ENCODE results near the gene RHOT1.

RHOT1 gene

DNA sequence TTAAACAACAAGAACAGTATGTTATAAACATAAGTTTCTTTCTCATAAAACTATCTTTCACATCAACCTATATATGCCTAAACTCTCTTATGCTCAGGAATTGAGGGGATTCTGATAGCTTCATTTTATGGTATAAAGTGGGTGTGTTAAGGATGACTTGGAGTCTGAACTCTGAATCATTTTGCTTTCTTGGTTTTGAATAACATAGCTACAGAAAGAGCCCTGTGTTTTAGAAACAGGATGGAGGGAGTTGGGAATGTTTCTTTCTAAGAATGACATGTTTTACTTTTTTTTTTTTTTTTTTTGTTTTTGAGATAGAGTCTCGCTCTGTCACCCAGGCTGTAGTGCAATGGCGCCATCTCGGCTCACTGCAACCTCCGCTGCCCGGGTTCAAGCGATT lies 50.1 kb downstream of the RHOT1 start:
- no peaks in the 10 kb centered on the region for H3K9me3 Mint-ChIP-seq
- H3K4me1 Mint-ChIP-seq = peaks cover 3% of the 10 kb centered on the region
- no peak overlapping the region for H3K4me3 Mint-ChIP-seq
- no peaks in the 10 kb centered on the region for H3K27me3 Mint-ChIP-seq
- no peak overlapping the region for H3K27ac Mint-ChIP-seq
- peaks cover 19% of the 10 kb centered on the region for H3K36me3 Mint-ChIP-seq
- DNase-seq = no peak
- CTCF ChIA-PET = no interaction called here

DNA sequence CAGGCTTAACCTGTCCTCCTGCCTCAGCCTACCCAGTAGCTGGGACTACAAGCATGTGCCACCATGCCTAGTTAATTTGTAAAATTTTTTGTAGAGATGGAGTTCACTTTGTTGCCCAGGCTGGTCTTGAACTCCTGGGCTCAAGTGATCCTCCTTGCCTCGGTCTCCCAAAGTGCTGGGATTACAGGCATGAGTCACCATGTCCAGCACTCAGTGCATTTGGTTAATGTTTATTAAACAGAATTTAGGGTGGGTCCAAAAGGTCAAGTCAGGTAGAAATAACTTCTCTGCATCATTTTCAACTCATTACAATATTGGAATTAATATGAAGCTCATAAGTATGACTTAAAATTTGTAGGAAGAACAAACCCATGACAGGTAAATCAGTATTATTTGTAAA lies 55.7 kb downstream of the RHOT1 start:
- DNase-seq = no peak
- no peaks in the 10 kb centered on the region for H3K27me3 Mint-ChIP-seq
- H3K4me1 Mint-ChIP-seq = peaks cover 3% of the 10 kb centered on the region
- H3K4me3 Mint-ChIP-seq = no peak overlapping the region
- no peak overlapping the region for H3K27ac Mint-ChIP-seq
- H3K9me3 Mint-ChIP-seq = no peaks in the 10 kb centered on the region
- CTCF ChIA-PET = no interaction called here
- peaks cover 35% of the 10 kb centered on the region for H3K36me3 Mint-ChIP-seq

DNA sequence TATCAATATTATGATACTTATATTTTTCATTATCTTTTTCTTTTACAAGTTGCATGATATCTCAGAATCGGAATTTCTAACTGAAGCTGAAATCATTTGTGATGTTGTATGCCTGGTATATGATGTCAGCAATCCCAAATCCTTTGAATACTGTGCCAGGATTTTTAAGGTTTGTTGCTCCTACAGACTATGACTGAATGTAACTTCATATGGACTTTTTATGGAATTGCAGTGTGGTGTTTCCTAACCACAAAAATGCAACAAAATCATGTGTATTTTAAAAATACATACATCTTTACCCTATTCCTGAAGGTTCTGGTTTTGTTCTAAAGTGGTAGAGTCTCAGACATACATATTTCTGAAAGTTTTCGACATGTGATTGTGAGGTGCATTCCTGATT lies 64.6 kb downstream of the RHOT1 start:
- Mint-ChIP-seq H3K9me3 (no peaks in the 10 kb centered on the region), H3K4me1 (no peaks in the 10 kb centered on the region)
- CTCF ChIA-PET = interaction anchor here (0.8 kb wide), 1 partner anchor 10 kb away, joined by 3 read pairs; no protein-coding TSS in a partner anchor

DNA sequence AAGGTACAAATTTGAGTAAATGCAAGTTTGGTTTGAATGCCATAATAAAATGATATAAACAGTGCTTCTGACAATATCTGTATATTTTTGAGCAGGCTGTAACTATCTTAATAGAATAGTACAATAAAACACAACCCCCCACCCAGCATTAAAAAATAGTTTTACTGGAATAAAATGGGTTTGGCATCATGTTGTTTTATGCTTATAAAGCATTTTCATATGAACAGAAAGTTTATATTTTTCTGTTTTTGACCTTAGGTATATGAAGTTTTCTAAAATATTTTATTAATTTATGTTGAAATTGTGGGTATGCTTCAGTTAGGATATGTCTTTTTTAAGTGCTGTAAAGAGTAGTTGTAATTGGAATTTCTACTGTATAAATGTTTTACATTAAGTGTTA lies 66.1 kb downstream of the RHOT1 start:
- Mint-ChIP-seq H3K4me3 (no peak overlapping the region), H3K4me1 (no peaks in the 10 kb centered on the region), H3K9me3 (no peaks in the 10 kb centered on the region), H3K27me3 (no peaks in the 10 kb centered on the region), H3K36me3 (peaks cover 25% of the 10 kb centered on the region), H3K27ac (no peak overlapping the region)
- CTCF ChIA-PET = no interaction called here
- no peak for DNase-seq

More for the DNA sequence above, 64.6 kb downstream of the RHOT1 start:
- H3K4me3 Mint-ChIP-seq = no peak overlapping the region
- H3K36me3 Mint-ChIP-seq = peaks cover 26% of the 10 kb centered on the region
- no peak for DNase-seq
- H3K27ac Mint-ChIP-seq = no peak overlapping the region
- no peaks in the 10 kb centered on the region for H3K27me3 Mint-ChIP-seq

DNA sequence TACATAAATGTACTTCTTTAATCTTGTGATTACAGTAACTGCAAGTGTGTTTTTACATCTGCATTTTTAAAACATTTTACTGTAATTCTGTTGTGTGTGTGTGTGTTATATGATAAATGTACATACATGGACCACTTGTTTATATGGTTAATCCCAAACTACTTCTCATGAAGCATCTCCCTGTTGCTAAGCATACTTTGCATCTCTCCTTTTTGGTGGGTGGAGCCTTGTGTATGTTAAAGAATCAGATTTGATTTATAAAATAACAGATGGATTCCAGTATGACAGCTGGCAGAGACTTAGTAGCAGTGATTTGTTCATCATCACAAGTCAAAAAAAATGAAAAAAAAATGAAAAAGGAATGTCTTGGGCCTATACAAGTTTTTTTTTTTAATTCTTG lies 67.3 kb downstream of the RHOT1 start:
- Mint-ChIP-seq H3K27me3 (no peaks in the 10 kb centered on the region), H3K4me1 (no peaks in the 10 kb centered on the region), H3K4me3 (no peak overlapping the region), H3K36me3 (peaks cover 24% of the 10 kb centered on the region), H3K27ac (no peak overlapping the region), H3K9me3 (no peaks in the 10 kb centered on the region)
- CTCF ChIA-PET = no interaction called here
- DNase-seq = no peak

DNA sequence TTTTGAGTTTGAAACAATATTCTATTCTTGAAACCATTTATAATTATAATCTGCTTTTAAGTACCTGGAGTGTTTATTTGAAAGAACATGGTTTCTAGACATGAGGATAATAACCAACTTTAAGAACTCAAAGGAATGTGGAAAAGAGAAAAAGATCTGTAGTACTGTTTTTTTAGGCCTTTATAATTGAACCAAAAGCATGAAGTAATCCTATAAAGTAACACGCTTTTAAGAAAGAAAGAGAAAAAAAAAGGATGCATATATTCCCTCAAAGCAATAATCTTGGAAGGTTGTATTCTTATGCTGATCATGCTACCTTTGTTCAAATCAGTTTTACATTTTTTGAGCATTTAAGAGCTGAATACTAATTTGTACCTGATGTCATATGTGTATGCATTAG lies 69.4 kb downstream of the RHOT1 start:
- H3K9me3 Mint-ChIP-seq = no peaks in the 10 kb centered on the region
- H3K36me3 Mint-ChIP-seq = peaks cover 20% of the 10 kb centered on the region
- no peaks in the 10 kb centered on the region for H3K27me3 Mint-ChIP-seq
- CTCF ChIA-PET = no interaction called here
- H3K4me3 Mint-ChIP-seq = no peak overlapping the region
- DNase-seq = no peak
- no peak overlapping the region for H3K27ac Mint-ChIP-seq
- H3K4me1 Mint-ChIP-seq = no peaks in the 10 kb centered on the region

DNA sequence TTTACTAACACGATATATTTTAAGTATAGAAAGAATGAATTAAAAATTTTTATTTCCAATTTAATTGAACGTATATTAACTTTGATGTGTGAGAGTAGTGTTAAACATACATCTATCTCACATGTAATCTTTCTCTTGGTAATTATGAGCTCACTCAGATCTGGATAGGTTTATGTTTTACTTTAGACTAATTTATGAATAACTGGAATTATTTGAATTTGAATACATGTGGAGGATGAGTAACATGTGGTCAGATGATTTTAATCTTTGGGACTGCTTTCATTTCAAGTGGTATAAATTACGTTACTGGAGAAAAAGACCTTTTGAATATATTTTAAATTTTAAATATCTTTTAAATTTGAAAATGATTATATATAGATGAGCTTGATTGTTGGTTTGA lies 73.4 kb downstream of the RHOT1 start:
- Mint-ChIP-seq H3K4me1 (peaks cover 7% of the 10 kb centered on the region), H3K27me3 (no peaks in the 10 kb centered on the region), H3K36me3 (peaks cover 11% of the 10 kb centered on the region), H3K27ac (no peak overlapping the region), H3K4me3 (no peak overlapping the region), H3K9me3 (no peaks in the 10 kb centered on the region)
- CTCF ChIA-PET = interaction anchor here (1.0 kb wide), 1 partner anchor 12 kb away, joined by 3 read pairs; no protein-coding TSS in a partner anchor
- no peak for DNase-seq

DNA sequence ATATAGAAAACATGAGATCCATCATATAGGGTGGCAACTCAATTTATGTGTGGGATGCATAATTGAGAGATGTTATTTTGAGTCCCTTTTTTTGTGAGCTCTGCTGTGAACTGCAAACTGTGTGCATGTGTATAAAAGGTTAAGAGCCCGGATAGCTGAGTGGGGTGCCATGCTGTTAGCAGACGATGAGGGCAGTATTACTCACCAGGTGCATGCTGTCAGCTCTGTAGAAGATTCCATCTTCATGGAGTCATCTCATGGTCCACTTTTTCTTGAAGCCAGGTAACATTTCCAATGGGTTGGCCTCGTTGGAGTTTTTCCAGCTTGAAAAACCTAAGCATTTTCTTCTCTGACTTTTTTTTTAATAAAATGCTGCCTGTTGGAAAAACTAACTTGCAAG lies 80.3 kb downstream of the RHOT1 start:
- CTCF ChIA-PET = no interaction called here
- Mint-ChIP-seq H3K4me1 (peaks cover 7% of the 10 kb centered on the region), H3K36me3 (peaks cover 13% of the 10 kb centered on the region)

DNA sequence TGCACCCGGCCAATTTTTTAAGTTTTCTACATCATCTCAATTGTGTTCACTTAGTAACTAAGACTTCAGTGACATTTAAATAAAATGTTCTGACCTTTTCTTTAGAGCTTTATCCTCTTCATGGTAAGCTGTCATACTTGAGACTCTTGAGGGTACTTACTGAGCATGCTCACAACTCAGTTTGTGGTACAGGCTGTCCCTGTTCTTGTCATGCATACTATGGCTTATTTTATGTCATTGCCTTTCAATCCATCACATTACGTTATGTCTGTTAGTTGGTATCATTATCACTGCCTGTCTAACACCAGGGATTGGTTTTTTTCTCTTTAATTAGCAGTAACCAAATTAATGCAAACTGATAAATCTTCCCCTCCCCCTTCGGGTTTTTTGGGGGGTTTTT lies 81.4 kb downstream of the RHOT1 start:
- no peak overlapping the region for H3K27ac Mint-ChIP-seq
- CTCF ChIA-PET = no interaction called here

More for the DNA sequence above, 80.3 kb downstream of the RHOT1 start:
- H3K27me3 Mint-ChIP-seq = no peaks in the 10 kb centered on the region
- DNase-seq = no peak
- no peaks in the 10 kb centered on the region for H3K9me3 Mint-ChIP-seq
- no peak overlapping the region for H3K27ac Mint-ChIP-seq
- no peak overlapping the region for H3K4me3 Mint-ChIP-seq

DNA sequence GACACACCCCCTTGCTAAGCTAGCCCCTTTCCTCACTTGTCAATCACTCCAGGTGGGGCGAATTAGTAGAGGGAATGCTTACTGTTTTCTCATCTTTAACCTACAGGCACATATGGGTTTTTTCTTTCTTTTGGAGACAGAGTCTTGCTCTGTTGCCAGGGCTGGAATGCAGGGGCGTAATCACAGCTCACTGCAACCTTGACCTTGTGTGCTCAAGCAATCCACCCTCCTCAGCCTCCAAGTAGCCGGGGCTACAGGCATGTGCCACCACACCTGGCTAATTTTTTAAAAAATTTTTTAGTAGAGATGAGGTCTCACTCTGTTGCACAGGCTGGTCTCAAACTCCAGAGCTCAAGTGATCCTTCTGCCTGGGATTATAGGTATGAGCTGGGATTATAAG lies 84.6 kb downstream of the RHOT1 start:
- no peaks in the 10 kb centered on the region for H3K27me3 Mint-ChIP-seq
- no peaks in the 10 kb centered on the region for H3K9me3 Mint-ChIP-seq
- DNase-seq = no peak
- H3K36me3 Mint-ChIP-seq = peaks cover 7% of the 10 kb centered on the region
- no peak overlapping the region for H3K27ac Mint-ChIP-seq
- CTCF ChIA-PET = interaction anchor here (1.7 kb wide), 1 partner anchor 26 kb away, joined by 5 read pairs; no protein-coding TSS in a partner anchor
- peaks cover under 1% of the 10 kb centered on the region for H3K4me1 Mint-ChIP-seq
- H3K4me3 Mint-ChIP-seq = no peak overlapping the region

More for the DNA sequence above, 81.4 kb downstream of the RHOT1 start:
- no peaks in the 10 kb centered on the region for H3K27me3 Mint-ChIP-seq
- H3K4me1 Mint-ChIP-seq = peaks cover 7% of the 10 kb centered on the region
- peaks cover 12% of the 10 kb centered on the region for H3K36me3 Mint-ChIP-seq
- no peaks in the 10 kb centered on the region for H3K9me3 Mint-ChIP-seq
- no peak overlapping the region for H3K4me3 Mint-ChIP-seq
- no peak for DNase-seq

DNA sequence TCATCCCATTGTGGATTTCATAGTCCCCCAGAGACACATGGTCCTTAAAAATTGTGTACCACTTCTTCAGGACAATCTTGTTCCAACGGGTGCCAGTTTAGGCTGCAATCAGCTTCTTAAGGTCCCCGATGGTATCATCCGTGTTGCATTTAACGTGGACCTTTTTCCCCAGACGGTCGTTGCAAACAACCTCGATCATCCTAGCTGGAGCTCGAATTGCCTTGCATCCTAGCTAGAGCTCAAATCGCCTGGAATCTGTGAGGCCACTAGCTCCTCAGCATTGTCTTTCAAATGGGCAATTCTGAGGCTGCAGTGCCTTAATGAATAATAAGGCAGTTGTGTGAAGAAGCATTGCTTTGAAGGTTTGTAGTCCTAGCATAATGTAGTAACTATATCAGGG lies 85.6 kb downstream of the RHOT1 start:
- DNase-seq = no peak
- peaks cover 6% of the 10 kb centered on the region for H3K36me3 Mint-ChIP-seq
- no peaks in the 10 kb centered on the region for H3K27me3 Mint-ChIP-seq
- no peak overlapping the region for H3K27ac Mint-ChIP-seq
- CTCF ChIA-PET = interaction anchor here (1.7 kb wide), 1 partner anchor 25 kb away, joined by 5 read pairs; no protein-coding TSS in a partner anchor
- peaks cover 4% of the 10 kb centered on the region for H3K4me1 Mint-ChIP-seq
- no peaks in the 10 kb centered on the region for H3K9me3 Mint-ChIP-seq
- H3K4me3 Mint-ChIP-seq = no peak overlapping the region

DNA sequence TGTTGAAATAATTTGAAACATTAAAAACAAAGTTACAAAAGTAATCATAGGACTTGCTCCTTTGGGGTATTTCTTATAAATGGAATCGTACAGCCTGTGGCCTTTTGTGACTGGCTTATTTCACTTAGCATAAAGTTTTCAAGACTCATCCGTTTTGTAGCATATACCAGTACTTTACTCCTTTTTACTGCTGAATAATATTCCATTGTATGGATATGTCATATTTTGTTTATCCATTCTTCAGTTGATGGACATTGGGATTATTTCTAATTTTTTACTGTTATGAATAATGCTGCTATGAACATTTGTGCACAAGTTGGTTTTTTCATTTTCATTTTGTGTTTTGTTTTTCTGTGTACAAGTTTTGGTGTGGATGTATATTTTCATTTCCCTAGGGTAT lies 93.3 kb downstream of the RHOT1 start:
- CTCF ChIA-PET = no interaction called here
- H3K9me3 Mint-ChIP-seq = no peaks in the 10 kb centered on the region
- H3K27me3 Mint-ChIP-seq = no peaks in the 10 kb centered on the region
- no peak overlapping the region for H3K27ac Mint-ChIP-seq
- DNase-seq = no peak
- peaks cover 11% of the 10 kb centered on the region for H3K4me1 Mint-ChIP-seq
- no peaks in the 10 kb centered on the region for H3K36me3 Mint-ChIP-seq
- H3K4me3 Mint-ChIP-seq = no peak overlapping the region

DNA sequence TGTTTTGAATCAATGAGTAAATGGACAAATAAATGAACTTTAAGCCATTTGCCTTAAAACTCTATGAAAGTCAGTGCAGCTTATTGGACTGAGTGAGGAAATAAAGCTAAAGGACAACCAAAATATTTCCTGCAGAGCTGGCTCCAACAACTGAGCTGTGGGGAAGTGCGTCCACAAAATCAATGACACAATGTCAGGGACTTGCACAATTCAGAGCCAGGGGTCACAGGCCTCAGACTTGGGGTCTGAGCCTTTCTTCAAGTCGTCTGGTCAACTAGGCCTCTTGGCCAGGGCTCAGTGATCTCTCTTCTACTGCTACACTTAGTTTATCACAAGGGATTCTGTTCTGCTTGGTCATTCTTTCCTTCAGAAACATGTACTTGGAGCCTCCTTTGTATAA lies 97.2 kb downstream of the RHOT1 start:
- no peak for DNase-seq
- Mint-ChIP-seq H3K4me3 (no peak overlapping the region), H3K36me3 (no peaks in the 10 kb centered on the region), H3K9me3 (no peaks in the 10 kb centered on the region), H3K4me1 (no peaks in the 10 kb centered on the region), H3K27me3 (peaks cover 5% of the 10 kb centered on the region), H3K27ac (no peak overlapping the region)
- CTCF ChIA-PET = no interaction called here

DNA sequence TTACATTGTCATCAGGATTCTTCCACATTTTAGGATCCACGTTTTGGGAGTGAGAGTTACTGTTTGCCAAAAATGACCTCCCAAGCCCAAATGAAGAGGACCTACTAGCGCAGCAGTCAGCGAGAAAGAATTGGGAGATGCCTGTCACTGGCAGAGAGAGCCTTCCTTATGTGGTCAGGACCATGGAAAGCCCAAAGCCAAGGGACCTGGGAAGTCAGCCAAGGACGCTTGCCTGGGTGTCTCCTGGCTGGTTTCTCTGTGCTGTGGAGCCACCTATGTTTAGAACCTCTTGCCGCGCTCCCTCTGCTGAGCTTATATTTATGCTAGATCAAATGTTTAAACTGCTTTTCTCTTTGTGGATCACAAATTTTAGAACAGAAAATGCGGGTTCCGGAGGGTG lies 98.4 kb downstream of the RHOT1 start:
- Mint-ChIP-seq H3K9me3 (no peaks in the 10 kb centered on the region), H3K27ac (no peak overlapping the region), H3K36me3 (no peaks in the 10 kb centered on the region), H3K4me3 (no peak overlapping the region), H3K4me1 (no peaks in the 10 kb centered on the region), H3K27me3 (peaks cover 5% of the 10 kb centered on the region)
- no peak for DNase-seq
- CTCF ChIA-PET = interaction anchor here (1.2 kb wide), 1 partner anchor 79 kb away, joined by 3 read pairs; no protein-coding TSS in a partner anchor

DNA sequence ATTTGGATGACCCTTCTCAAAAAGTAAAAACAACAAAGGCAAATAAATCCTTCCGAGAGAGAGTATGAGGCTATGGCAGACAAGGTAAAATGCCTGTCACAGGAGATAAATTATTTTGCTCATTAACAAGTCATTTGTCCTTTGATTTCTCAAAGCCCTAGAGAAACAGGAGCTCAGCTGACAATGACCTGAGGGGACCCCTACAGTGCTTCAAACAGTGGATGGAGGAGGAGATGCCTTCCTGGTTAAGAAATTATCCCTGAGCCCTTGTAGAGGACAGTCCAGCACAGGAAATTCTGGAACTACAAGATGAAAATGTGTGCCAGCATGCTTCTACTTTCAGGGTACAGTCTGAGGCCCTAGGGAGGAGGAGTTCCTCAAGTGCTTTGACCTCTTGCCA lies 99.3 kb downstream of the RHOT1 start:
- H3K27ac Mint-ChIP-seq = no peak overlapping the region
- no peaks in the 10 kb centered on the region for H3K9me3 Mint-ChIP-seq
- CTCF ChIA-PET = interaction anchor here (1.0 to 2.0 kb wide), 2 partner anchors 10 to 11 kb away, joined by 3 to 6 read pairs; no protein-coding TSS in a partner anchor
- peaks cover 5% of the 10 kb centered on the region for H3K27me3 Mint-ChIP-seq
- H3K4me3 Mint-ChIP-seq = no peak overlapping the region
- H3K36me3 Mint-ChIP-seq = no peaks in the 10 kb centered on the region
- no peaks in the 10 kb centered on the region for H3K4me1 Mint-ChIP-seq
- no peak for DNase-seq

DNA sequence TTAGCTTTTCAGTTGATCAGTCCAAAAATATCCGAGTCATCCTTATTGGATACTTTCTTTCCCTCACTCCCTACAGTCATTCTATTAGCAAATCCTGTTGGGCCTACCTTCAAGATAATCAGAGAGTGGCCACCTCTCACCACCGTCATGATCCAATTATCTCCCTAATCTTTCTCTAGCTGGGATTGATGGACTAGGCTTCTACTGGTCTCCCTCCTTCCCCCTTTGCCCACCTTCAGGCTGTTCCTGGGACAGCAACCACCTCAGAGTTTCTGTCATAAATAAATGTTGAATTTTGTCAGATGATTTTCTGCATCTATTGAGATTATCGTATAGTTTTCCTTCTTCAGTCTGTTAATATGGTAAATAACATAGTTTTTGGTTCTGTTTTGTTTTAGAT lies 107.2 kb downstream of the RHOT1 start:
- H3K9me3 Mint-ChIP-seq = no peaks in the 10 kb centered on the region
- CTCF ChIA-PET = interaction anchor here (1.0 kb wide), 1 partner anchor 9 kb away, joined by 3 read pairs; no protein-coding TSS in a partner anchor
- no peaks in the 10 kb centered on the region for H3K36me3 Mint-ChIP-seq
- no peak overlapping the region for H3K27ac Mint-ChIP-seq
- H3K27me3 Mint-ChIP-seq = peaks cover 24% of the 10 kb centered on the region
- H3K4me1 Mint-ChIP-seq = no peaks in the 10 kb centered on the region
- no peak overlapping the region for H3K4me3 Mint-ChIP-seq
- DNase-seq = no peak
